Neutrophil (primary cell): ENCODE measurements around the gene PAFAH2.
"Not testable (repeated sequence)": the region's sequence is repeated elsewhere in the genome, so short reads cannot be mapped to it uniquely, and the experiment has no call there.

ENCODE experiments used
- H3K27ac ChIP-seq: fragments of 200-600 bp; sonication (generic); 2 replicates; pipeline ENCODE4 v1.5.1; 2016; ENCODE audit warnings: mild to moderate bottlenecking, moderate library complexity
- H3K27me3 ChIP-seq: fragments of 200-600 bp; sonication (generic); 2 replicates; pipeline ENCODE4 v1.6.0; 2016; ENCODE audit warnings: mild to moderate bottlenecking
- H3K36me3 ChIP-seq: fragments of 200-600 bp; sonication (generic); 2 replicates; pipeline ENCODE4 v1.5.1; 2017
- H3K4me1 ChIP-seq, 2 experiments: fragments of 200-600 bp in 1 of 2; sonication (generic) in 1 of 2; 1 replicate in 1 of 2; 2 replicates in 1 of 2; pipeline versions ENCODE4 v1.5.1 to v1.6.1; 2013 to 2016; ENCODE audit warnings: low read depth in 1 of 2, low read length in 1 of 2, mild to moderate bottlenecking in 1 of 2, moderate library complexity in 1 of 2; ENCODE audit not compliant: control insufficient read depth in 1 of 2, insufficient read depth in 1 of 2
- H3K4me3 ChIP-seq, 2 experiments: fragments of 200-600 bp in 1 of 2; sonication (generic) in 1 of 2; 1 replicate in 1 of 2; 2 replicates in 1 of 2; pipeline ENCODE4 v1.5.1; 2013 to 2016; ENCODE audit warnings: low read depth in 1 of 2, low read length in 1 of 2, mild to moderate bottlenecking in 1 of 2, moderate library complexity in 1 of 2
- H3K9me3 ChIP-seq: fragments of 200-600 bp; sonication (generic); 2 replicates; pipeline ENCODE4 v1.5.1; 2016
- TF ChIP-seq, protein P1 (sequence below): fragments of 200-600 bp; sonication (generic); IDR thresholded peaks from 2 replicates; pipeline ENCODE4 v1.5.1; 2016; ENCODE audit warnings: antibody characterized with exemption

Gene PAFAH2

DNA sequence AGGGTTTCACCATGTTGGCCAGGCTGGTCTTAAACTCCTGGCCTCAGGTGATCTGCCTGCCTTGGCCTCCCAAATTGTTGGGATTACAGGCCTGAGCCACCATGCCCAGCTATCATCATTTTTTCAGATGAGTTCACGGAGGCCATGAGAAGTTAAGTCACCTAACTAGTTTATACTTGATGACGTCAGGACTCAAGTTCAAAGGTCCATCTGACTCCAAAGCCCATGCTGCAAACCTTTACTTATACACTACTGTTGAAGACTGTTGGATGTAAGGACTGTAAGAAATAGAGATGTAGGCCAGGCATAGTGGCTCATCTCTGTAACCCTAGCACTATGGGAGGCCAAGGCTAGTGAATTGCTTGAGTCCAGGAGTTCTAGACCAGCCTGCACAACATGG lies 50.8 kb downstream of the PAFAH2 start:
- TF ChIP-seq, protein P1, sequence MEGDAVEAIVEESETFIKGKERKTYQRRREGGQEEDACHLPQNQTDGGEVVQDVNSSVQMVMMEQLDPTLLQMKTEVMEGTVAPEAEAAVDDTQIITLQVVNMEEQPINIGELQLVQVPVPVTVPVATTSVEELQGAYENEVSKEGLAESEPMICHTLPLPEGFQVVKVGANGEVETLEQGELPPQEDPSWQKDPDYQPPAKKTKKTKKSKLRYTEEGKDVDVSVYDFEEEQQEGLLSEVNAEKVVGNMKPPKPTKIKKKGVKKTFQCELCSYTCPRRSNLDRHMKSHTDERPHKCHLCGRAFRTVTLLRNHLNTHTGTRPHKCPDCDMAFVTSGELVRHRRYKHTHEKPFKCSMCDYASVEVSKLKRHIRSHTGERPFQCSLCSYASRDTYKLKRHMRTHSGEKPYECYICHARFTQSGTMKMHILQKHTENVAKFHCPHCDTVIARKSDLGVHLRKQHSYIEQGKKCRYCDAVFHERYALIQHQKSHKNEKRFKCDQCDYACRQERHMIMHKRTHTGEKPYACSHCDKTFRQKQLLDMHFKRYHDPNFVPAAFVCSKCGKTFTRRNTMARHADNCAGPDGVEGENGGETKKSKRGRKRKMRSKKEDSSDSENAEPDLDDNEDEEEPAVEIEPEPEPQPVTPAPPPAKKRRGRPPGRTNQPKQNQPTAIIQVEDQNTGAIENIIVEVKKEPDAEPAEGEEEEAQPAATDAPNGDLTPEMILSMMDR, result no peak
- H3K27me3 ChIP-seq, result no peaks in the 10 kb centered on the region

DNA sequence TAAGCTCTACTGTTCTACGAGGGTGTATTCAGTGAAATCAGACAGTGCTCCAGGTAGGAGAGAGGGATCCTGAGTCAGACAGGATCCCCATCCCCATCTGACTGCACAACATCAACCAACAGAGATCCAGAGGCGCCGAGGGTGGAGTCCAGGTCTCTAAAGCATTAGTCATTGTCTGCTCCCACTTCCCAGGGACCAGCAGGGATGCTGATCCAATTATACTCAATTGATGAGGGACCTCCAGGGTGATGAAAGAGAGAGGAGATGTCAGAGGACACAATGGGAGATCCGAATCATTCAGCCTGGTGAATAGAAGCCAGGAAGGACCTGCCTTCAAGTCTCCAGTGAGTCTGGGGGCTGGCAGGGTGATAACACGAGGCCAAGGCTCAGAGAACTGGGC lies 52.1 kb downstream of the PAFAH2 start:
- peaks cover 4% of the 10 kb centered on the region for H3K9me3 ChIP-seq
- no peaks in the 10 kb centered on the region for H3K36me3 ChIP-seq
- no peaks in the 10 kb centered on the region for H3K27me3 ChIP-seq
- TF ChIP-seq, protein P1, result no peak
- no peak overlapping the region for H3K4me3 ChIP-seq
- no peaks in the 10 kb centered on the region for H3K4me1 ChIP-seq
- no peak overlapping the region for H3K27ac ChIP-seq

More for the DNA sequence above, 50.8 kb downstream of the PAFAH2 start:
- Histone ChIP-seq H3K9me3 (peaks cover 4% of the 10 kb centered on the region), H3K27ac (no peak overlapping the region), H3K4me3 (no peak overlapping the region), H3K36me3 (no peaks in the 10 kb centered on the region), H3K4me1 (no peaks in the 10 kb centered on the region)

DNA sequence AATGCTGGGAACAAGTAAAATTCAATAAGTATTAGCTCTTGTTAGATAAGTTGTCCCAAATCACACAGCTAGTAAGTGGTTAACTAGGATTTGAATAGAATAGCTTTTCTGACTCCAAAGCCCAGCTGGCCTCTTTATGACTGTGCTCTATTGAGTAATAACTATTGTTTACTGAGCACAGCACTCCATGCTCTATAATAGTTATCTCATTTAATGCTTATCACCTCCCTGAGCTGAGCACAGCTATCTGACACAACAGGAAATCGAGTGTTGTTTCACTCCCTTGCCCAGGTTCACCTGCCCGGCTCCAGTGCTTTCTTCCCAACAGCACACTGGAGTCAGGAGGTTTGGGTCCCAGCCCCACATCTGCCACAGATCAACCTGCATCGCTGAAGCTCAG lies 52.9 kb downstream of the PAFAH2 start:
- no peaks in the 10 kb centered on the region for H3K36me3 ChIP-seq
- H3K27me3 ChIP-seq, result no peaks in the 10 kb centered on the region
- H3K9me3 ChIP-seq, result peaks cover 4% of the 10 kb centered on the region
- TF ChIP-seq, protein P1, result no peak
- no peaks in the 10 kb centered on the region for H3K4me1 ChIP-seq
- no peak overlapping the region for H3K27ac ChIP-seq
- H3K4me3 ChIP-seq, result no peak overlapping the region

GRCh38 chr1:25943511-25943910 lies 54.4 kb downstream of the PAFAH2 start:
- not testable (repeated sequence) for H3K27me3 ChIP-seq, H3K4me1 ChIP-seq, H3K36me3 ChIP-seq, H3K4me3 ChIP-seq, H3K27ac ChIP-seq, H3K9me3 ChIP-seq

GRCh38 chr1:25936947-25937346 lies 60.9 kb downstream of the PAFAH2 start:
- Histone ChIP-seq H3K27ac (no peak overlapping the region), H3K9me3 (no peaks in the 10 kb centered on the region), H3K4me3 (no peak overlapping the region), H3K36me3 (no peaks in the 10 kb centered on the region), H3K27me3 (no peaks in the 10 kb centered on the region), H3K4me1 (no peaks in the 10 kb centered on the region)
- TF ChIP-seq, protein P1, result no peak

- Histone ChIP-seq H3K9me3 (no peaks in the 10 kb centered on the region), H3K27ac (no peak overlapping the region), H3K4me1 (no peaks in the 10 kb centered on the region), H3K27me3 (no peaks in the 10 kb centered on the region), H3K4me3 (no peak overlapping the region), H3K36me3 (no peaks in the 10 kb centered on the region)
- TF ChIP-seq, protein P1, result no peak
Measured at GRCh38 chr1:25933479-25934365, 64.1 kb downstream of the PAFAH2 start.

- not testable (repeated sequence) for H3K9me3 ChIP-seq, H3K36me3 ChIP-seq, H3K27ac ChIP-seq, H3K4me3 ChIP-seq, H3K4me1 ChIP-seq, H3K27me3 ChIP-seq
Measured at GRCh38 chr1:25932811-25933400, 65.0 kb downstream of the PAFAH2 start.
